Stimulated activated CD8-positive, alpha-beta memory T cell treated with anti-CD3 and anti-CD28 coated beads, Interleukin-2, amount 100 ng/mL, for 1 hour (primary cell): ENCODE data around the gene ASPSCR1.

Experiments used
- DNase-seq, 2 donors: peaks; one replicate each; pipeline ENCODE4 v3.0.0-alpha.2; 2020; ENCODE audit warnings: low read depth in 2 of 2

ASPSCR1 gene

DNA sequence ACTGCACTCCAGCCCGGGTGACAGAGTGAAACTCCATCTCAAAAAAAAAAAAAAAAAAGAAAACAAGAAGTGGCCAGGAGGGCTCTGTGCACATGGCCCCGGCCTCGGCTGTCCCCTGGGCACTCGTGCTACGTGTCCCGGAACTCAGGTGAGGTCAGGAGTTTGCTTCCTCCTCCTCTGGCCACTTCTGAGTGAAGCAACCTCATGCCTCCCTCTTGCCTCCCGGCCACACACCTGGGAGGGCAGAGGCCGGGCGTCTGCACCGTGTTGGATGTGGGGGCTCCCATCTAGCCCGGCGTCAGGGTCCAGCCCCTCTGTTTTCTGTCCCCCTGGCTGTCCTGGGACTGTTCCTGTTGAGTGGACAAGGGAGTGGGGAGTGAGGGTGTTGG lies 22.2 kb downstream of the ASPSCR1 start:
- DNase-seq: no peak

DNA sequence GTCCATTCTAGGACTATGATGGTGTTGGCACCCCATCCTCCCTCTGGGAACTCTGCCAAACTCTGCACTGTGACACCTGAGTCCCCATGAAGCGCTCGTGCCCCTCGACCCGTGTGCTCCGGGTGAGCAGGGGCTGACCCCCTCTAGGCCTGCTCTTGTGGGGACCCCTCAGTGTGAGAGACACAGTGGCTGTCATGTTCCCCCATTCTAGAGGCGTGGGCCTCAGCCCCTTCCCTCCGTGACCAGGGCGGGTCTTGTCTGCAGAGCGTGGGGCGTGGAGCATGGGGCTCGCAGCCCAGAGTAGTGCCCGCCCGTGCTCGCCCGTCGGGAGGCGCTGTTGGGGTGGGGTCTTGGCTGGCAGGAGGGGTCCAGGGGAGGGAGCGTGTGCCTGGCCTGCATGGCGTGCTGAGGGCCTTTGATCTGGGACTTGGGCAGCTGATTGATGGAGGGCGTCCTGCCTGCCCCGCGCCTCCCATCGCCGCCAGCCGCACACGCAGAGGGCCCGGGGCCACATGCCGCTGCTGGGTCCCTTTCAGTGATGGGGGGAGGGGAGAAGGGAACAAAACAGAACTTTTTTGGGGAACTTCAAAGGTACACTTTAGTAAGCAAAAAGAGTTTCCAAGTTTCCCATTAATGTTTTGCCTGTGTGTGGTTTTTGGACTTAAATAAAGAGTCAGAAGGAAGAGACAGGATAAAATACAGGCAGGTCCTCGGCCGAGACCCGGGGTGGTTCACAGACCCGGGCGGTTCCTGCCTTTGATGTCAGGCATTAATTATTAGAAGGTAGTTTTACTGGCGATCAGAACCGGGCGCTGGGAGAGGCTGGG lies 22.8 kb downstream of the ASPSCR1 start:
- DNase-seq: no peak

DNA sequence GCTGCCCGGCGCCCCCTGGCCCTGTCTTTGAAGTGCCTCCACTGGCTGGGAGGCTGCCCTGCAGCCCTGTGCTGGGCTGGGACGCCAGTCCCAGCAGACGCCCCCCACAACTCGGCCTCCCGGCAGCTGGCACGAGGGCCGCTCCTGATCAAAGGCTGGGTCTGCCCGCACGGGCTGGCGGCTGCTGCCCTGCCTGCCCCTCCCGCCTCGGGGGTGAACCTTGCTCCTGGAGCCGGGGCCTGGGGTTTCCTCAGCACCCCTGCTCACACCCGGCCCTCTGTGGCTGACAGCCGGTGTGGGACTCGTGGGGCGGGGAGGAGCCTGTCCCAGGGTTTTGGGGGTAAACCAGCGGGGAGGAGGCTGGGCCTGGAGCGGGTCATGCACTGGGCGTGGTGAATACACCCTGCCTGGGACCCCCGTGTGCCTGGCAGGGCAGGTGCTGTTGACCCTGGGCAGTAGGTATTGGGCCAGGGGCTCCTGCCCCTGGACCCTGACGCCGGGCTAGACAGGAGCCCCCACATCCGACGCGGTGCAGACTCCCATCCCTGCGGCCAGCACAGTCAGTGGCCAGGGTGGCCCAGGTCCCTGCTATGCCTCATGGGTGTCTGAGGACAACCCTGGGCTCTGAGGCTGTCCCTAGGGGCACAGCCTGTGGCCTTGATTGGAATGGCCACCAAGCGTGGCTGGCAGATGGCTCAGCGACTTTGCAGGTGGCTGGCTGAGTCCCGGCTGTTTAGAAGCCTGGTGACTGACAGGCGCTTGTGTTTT lies 23.6 kb downstream of the ASPSCR1 start:
- no peak for DNase-seq

DNA sequence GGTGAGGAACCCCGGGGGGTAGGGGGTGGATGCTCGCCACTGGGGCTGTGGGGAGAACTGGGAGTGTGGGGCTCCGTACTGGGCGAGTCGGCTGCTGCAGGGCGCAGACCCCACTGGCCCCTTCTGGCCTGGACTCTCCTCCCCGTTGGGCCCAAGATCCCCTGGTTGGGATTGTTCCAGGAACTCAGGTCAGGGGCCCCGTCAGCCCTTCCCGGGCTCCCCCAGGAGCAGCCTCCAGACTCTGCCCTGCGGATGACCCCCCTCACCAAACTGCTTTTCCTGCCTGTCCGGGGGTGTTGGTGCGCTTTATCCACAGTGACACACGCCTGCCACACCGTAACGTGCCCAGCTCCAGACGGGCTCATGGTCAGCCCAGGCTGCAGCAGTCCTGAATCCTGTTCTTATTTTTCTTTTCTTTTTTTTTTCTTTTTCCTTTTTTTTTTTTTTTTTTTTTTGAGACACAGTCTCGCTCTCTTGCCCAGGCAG lies 24.2 kb downstream of the ASPSCR1 start:
- no peak for DNase-seq

DNA sequence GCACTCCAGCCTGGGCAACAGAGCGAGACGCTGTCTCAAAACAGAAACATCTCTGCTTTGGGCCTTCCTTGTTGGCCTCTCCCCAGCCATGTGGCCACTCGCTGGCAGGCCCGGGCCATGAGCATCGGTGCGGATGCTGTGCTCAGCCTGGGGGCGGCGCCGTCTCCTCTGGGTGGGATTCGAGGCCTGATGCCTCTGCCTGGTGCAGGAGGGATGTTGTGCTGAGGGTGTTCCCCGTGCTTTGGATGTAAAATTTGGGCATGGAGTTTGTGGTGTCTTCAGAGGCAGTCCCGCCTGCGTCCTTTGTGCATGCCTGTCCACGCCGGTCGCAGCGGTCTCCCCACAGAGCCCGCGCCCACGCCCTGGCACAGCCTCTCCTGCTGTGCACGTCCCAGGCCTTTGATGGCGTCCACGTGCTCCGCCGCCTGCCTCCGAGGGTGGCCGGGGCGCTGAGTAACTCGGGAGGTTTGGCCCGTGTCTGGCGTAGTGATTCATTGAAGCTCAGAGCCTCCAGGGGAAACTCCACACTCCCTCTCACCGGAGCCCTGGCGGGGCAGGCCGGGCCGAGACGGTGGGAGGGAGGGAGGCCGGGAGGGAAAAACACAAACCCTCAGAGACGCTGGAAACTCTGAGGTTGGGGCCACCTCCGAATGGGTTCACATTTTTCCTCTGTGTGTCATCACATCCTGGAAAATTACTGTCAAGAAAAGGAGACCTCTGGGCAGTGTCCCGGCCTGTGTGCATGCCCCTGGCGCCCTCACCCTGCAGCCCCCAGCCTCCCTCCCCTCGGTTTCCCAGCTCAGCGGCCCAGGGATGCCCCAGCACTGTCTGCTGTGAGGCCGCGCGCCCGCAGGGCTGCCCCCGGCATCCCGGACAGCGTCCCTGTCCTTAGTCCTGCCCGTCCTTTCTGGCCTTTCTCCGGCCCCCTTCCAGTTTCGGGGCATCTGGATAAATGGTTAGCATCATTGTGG lies 26.3 kb downstream of the ASPSCR1 start:
- DNase-seq: no peak

DNA sequence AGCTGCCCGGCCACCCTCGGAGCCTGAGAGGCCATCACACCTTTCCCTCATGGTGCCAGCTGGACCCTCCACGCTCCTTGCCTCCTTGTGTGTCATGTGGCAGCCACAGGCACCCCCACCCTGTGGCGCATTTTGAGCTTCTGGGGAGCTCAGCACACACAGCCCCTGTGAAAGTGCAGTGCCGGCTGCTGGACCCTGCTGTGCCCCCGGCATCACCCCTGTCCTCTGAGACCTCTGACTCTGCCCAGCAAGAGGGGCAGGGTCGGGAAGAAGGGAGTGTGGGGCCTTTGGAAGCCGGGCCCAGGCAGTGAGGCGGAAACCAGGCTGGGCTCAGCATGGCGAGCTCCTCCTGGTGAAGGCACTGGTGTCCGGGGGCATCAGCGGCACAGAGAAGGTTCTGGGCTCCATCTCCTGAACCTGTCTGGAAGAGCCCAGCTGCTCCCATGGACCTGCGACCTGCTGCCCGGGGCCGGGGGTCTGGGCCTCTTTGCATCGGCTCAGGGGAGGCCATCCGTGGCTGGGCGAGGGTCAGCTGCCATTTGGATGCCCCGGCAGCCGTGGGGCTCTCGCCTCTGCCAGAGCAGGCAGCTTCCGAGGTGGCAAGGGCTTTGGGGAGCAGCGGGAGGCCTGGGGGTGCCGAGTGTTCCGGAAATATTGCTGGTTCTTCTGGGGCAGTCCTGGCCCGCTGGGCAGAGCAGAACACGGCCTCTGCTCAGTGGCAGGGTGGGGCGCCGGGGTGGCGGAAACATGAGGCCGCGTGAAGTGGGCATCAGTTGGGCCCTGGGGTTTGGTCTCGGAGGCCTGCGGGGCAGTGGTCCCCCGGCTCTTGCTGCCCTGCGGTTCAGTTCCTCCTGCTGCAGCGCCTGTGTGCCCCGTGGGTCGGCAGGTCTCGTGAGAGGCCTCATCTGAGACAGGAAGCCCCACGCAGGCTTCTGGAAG lies 27.4 kb downstream of the ASPSCR1 start:
- no peak for DNase-seq

DNA sequence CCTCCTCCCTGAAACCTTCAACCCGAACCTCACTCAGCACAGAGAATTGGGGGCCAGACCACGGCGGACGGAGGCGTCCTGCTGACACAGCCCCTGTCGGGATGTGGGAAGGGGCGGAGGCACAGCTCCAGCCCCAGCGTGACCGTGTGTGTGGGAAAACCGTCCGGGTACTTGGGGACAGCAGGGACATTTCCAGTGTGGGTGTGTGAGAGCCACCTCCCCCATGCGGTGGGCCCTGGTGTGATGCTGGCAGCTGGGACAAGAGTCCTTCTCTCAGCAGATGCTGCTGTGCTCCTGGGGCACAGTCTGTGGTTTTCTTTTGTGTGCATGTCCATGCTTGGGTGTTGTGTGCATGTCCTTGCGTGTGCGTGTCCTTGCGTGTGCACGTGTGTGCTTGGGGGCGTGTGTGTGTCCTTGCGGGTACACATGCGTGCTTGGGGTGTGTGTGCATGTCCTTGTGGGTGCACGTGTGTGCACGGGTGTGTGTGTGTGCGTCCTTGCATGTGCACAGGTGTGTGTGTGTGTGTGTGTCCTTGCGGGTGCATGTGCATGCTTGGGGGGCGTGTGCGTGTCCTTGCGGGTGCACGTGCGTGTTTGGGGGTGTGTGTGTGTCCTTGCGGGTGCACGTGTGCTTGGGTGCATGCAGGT lies 28.4 kb downstream of the ASPSCR1 start:
- DNase-seq: no peak

DNA sequence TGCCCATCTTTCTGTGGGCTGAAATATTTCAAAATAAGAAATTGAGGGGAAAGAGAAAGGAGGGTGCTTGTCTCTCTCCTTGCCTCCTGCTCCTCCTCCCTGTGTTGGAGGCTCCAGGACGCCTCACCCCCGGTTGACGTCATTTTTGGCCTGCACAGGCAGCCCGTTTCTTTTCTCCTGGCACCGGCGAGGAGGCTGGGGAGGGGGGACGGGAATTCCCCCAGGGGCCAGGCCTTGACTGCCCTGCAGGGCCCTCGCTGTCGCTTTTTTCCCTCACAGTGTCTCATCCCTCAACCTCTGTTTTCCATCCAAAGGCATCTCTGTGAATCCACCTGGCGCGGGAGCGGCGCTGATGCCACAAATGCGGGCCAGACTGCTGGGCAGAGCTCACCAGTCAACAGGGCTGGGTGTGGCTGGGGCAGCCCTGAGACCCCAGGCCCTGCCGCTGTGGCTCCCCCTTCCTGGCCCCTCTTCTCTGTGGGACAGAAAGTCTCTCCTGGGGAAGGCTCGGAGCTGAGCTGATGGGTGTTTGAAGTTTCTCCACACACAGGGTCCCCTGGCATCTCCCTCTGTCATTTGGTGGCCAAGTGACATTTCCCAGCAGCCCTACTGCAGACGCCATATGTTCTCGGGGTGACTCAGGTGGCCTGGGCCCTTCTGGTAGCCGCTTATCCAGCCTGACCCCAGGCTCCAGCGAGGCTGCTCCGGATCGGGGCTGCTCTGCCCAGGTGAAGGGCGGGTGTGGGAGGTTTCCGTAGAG lies 29.2 kb downstream of the ASPSCR1 start:
- no peak for DNase-seq

DNA sequence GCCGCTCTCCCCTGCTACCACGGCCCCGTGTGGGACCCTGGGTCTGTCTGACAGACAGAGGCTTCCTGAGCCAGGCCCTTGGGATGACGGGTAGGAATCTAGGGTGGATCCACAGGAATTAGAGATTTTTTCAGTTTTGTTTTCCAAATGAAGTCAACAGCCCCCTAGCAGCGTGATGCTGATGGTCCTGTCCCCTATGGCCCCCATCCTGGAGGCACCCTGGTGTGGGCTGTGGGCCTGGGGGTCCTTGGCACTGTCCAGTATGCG lies 29.7 kb downstream of the ASPSCR1 start:
- DNase-seq: no peak

DNA sequence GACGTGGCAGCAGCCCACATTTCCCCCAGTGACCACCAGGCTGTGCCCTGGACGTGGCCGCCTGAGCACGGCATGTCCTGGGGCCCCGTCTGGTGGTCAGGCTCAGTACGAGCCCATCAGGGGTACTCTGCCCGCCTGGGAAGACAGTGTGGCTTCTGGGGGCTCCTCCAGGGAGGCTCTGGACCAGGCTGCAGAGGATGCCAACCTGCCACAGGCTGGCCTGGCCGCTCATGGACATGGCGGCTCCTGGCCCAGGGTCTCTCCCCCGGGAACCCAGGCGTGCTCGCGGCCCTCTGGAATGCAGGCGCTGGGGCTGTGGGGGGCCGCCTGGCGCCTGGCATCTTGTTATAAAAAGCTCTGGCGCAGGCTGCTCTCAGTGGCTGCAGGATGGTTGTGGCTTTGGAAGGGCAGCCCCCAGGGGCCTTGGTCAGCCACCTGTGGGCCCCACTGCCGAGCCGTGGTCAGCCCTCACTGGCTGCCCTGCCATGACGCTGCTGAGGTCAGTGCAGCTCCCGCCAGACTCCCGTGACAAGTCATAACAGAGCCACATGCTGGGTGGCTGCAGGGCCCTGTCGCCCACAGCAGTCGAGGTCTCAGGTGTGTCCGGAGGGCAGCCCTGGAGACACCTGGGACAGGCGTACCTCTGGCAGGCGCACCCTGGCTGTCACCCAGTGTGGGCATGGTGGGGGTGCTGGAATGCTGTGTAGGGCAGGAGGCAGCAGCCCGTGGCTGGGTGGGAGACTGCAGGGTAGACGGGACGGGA lies 30.2 kb downstream of the ASPSCR1 start:
- no peak for DNase-seq

DNA sequence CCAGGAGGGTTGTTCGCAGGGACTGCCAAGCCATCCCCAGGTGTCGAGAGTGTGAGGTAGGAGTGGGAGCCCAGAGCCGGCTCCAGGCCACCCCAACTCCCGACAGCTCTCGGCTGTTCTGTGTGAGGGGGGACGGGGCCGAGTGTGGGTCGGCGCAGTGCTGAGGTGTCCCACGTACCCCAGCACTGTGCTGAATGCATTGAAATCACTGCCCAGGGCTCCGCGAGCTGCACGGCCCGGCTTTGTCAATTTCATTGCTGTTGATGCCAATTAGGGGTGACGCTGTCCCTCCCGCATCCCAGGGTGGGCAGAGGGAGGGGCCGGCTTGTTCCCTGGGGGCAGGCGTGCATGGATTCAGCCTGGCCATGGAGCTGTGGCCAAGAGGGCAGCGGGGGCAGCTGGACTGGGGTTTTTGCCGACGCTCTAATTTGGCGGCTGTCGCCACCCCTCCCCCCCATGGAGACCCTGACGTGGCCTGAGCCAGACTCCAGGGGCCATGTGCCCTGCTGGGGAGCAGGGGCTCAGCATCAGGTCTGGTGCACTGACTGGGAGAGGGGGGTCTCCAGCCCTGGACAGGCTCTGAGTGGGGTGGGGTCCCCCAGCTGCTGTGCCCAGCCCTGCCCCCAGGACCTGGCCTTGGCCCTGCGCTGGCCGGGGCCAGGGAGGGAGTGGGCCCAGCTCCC lies 31.0 kb downstream of the ASPSCR1 start:
- DNase-seq: no peak

DNA sequence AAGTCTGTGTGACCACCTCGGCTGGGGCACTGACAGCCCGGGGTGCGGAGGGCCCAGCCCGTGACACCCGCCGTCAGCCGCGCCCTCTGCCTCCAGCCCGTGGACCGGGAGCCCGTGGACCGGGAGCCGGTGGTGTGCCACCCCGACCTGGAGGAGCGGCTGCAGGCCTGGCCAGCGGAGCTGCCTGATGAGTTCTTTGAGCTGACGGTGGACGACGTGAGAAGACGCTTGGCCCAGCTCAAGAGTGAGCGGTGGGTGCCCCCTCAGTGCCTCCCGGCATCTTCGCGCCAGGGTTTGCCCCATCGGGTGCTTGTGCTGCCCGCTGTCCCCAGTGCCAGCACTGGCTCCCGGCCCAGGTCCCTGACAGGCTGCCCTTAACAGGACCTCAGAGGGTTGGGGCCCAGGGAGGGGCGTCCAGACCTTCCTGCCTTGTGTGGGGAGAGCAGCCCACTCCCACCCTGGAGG lies 31.5 kb downstream of the ASPSCR1 start:
- DNase-seq: no peak

DNA sequence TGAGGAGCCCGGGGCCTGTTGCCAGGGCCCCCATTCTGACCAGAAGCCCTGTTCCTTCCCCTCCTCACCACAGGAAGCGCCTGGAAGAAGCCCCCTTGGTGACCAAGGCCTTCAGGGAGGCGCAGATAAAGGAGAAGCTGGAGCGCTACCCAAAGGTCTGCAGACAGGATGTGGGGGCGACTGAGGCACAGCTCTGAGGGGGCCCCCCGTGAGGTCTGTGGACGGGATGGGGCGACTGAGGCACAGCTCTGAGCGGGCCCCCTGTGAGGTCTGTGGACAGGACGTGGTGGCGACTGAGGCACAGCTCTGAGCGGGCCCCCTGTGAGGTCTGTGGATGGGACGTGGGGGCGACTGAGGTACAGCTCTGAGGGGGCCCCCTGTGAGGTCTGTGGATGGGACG lies 32.0 kb downstream of the ASPSCR1 start:
- no peak for DNase-seq

DNA sequence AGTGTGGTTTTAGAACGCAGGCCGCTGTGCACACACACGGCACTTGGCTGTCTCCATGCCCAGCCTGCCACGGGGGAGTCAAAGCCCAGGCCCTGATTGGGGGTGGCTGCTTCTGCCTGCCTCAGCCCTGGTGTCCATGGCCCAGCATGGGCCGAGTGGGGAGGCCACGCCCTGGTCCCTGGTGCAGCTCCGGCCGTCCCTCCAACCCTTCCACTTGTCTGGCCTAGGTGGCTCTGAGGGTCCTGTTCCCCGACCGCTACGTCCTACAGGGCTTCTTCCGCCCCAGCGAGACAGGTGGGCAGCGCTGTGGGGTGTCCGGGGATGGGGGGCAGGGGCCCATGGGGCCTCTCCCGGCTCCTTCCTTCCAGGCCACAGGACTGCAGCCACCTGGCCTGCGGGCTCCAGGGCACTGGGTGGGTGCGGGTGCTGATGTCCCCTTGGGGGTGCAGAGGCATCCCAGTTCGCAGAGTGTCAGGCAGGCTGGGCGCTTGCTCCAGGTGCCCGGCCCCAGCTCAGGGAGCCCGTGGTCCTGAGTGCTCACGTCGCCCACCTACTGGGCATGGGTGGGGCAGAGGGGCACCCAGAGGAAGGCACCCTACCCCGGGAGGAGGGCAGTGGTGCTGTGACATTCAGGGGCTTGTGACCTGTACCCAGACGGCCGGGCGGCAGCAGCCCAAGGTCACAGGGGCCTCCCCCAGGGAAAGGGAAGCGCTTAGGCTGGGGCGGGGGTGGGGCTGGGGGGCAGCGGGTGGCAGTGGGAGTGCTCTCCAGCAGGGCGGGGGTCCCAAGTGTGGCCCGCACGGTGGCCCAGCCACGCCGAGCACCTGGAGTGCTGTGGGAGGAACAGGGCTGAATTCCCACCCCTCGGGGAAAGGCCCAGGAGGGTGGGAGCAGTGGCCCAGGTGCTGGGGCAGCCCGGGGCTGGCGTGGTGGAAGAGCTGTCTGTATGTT lies 33.4 kb downstream of the ASPSCR1 start:
- DNase-seq: no peak

DNA sequence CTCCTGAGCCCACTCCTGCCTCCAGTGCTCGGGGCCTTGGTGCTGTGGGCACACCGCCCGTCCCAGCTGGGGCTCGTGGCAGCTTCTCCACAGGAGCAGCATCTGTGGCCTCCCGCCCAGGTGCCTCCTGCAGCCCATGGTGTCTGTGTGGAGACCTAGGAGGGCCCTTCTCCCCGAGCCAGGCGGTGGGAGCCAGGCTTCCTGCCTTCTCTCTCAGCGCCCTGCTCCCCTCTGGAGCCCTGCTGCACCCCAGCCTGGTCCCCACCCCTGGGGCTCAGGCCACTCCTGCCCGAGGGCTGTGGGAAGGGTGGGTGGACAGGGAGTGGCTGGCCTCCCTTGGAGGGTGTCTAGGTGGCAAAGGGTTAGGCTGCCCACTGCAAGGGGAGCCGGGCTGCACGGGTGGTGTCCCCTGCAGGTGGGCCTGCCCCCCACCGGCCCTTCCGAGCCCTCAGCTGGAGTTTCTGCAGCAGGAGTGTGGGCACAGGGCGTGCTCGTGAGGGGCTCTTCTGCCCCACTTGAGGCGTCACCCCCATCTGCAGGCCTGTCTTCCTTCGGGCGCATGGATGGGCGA lies 34.3 kb downstream of the ASPSCR1 start:
- no peak for DNase-seq

DNA sequence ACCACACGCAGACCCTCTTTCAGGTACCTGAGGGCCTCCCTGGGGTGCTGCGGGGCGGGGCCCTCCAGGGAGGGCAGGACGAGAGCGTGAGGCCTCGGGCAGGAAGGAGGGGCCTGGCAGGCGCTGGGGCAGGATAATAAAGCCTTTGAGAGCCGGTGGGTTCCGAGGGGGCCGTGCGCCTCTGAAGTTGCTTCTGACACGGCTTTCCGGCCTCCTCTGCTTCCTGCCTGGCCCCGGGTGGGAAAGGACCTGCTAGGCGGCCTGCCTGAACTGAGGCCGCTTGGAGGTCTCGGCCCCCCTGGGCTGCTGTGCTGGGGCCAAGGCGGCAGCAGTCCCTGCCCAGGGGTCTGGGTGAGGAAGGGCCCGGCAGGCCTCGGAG lies 34.8 kb downstream of the ASPSCR1 start:
- DNase-seq: no peak
